ENCODE measurements around the gene SHISAL1. TPM values are rescaled to one million over a fixed set of nuclear protein-coding genes. Genes with fewer than 3 reads are reported as not detected.

The SHISAL1 gene
- total RNA-seq, 1 experiment from 2014 or later: not detected

- no peak for DNase-seq
- H3K27me3 ChIP-seq (replicated peaks; ENCODE audit: control insufficient read depth, insufficient read depth, low read length): no peaks in the 10 kb centered on the region
- H3K4me1 ChIP-seq: no peaks in the 10 kb centered on the region
- no peak for TF ChIP-seq CTCF (IDR thresholded peaks at IDR 0.05; ENCODE audit: insufficient read depth in 1 of 2, low read depth in 1 of 2, low read length in 1 of 2, severe bottlenecking in 1 of 2, unreplicated experiment in 1 of 2)
- Mint-ChIP-seq H3K4me1 (ENCODE audit: low read depth, unreplicated experiment) (no peaks in the 10 kb centered on the region), H3K27ac (ENCODE audit: unreplicated experiment) (no peak overlapping the region), H3K27me3 (ENCODE audit: insufficient read depth, unreplicated experiment) (peaks cover 20% of the 10 kb centered on the region), H3K36me3 (ENCODE audit: insufficient read depth, unreplicated experiment) (no peaks in the 10 kb centered on the region), H3K4me3 (ENCODE audit: unreplicated experiment) (no peak overlapping the region), H3K9me3 (ENCODE audit: unreplicated experiment) (peaks cover 14% of the 10 kb centered on the region)
- H3K9me3 ChIP-seq: no peaks in the 10 kb centered on the region
- BruUV-seq (replicated peaks): no TSS peak
- no peak overlapping the region for H3K4me3 ChIP-seq (ENCODE audit: low read depth, low read length)
- H3K36me3 ChIP-seq (ENCODE audit: control insufficient read depth, insufficient read depth, low read length): no peaks in the 10 kb centered on the region
- CTCF ChIA-PET: no interaction called here
- POLR2A ChIA-PET: no interaction called here
- intact Hi-C loops (cut with micrococcal nuclease; ENCODE audit: unreplicated experiment): no loop called here
These were observed 99.2 kb downstream of the SHISAL1 start for GRCh38 chr22:44213489-44214043.

- H3K36me3 ChIP-seq (ENCODE audit: control insufficient read depth, insufficient read depth, low read length): no peaks in the 10 kb centered on the region
- POLR2A ChIA-PET: no interaction called here
- no peak overlapping the region for H3K4me3 ChIP-seq (ENCODE audit: low read depth, low read length)
- no peaks in the 10 kb centered on the region for H3K4me1 ChIP-seq
- Mint-ChIP-seq H3K27me3 (ENCODE audit: insufficient read depth, unreplicated experiment) (peaks cover 20% of the 10 kb centered on the region), H3K27ac (ENCODE audit: unreplicated experiment) (no peak overlapping the region), H3K9me3 (ENCODE audit: unreplicated experiment) (peaks cover 14% of the 10 kb centered on the region), H3K36me3 (ENCODE audit: insufficient read depth, unreplicated experiment) (no peaks in the 10 kb centered on the region), H3K4me3 (ENCODE audit: unreplicated experiment) (no peak overlapping the region), H3K4me1 (ENCODE audit: low read depth, unreplicated experiment) (no peaks in the 10 kb centered on the region)
- BruUV-seq (replicated peaks): no TSS peak
- CTCF ChIA-PET: no interaction called here
- TF ChIP-seq CTCF (IDR thresholded peaks at IDR 0.05; ENCODE audit: insufficient read depth in 1 of 2, low read depth in 1 of 2, low read length in 1 of 2, severe bottlenecking in 1 of 2, unreplicated experiment in 1 of 2): no peak
- DNase-seq: no peak
- no peaks in the 10 kb centered on the region for H3K9me3 ChIP-seq
- intact Hi-C loops (cut with micrococcal nuclease; ENCODE audit: unreplicated experiment): no loop called here
- no peaks in the 10 kb centered on the region for H3K27me3 ChIP-seq (replicated peaks; ENCODE audit: control insufficient read depth, insufficient read depth, low read length)
These were observed 99.8 kb downstream of the SHISAL1 start for GRCh38 chr22:44212936-44213335.

- no peak overlapping the region for H3K4me3 Mint-ChIP-seq (ENCODE audit: unreplicated experiment)
- no peaks in the 10 kb centered on the region for H3K9me3 ChIP-seq
- no peak for TF ChIP-seq CTCF (IDR thresholded peaks at IDR 0.05; ENCODE audit: insufficient read depth in 1 of 2, low read depth in 1 of 2, low read length in 1 of 2, severe bottlenecking in 1 of 2, unreplicated experiment in 1 of 2)
- H3K36me3 ChIP-seq (ENCODE audit: control insufficient read depth, insufficient read depth, low read length): no peaks in the 10 kb centered on the region
- intact Hi-C loops (cut with micrococcal nuclease; ENCODE audit: unreplicated experiment): no loop called here
- no peak for DNase-seq
- no peak overlapping the region for H3K27ac Mint-ChIP-seq (ENCODE audit: unreplicated experiment)
- H3K4me1 Mint-ChIP-seq (ENCODE audit: low read depth, unreplicated experiment): no peaks in the 10 kb centered on the region
- no peak overlapping the region for H3K4me3 ChIP-seq (ENCODE audit: low read depth, low read length)
- no peaks in the 10 kb centered on the region for H3K36me3 Mint-ChIP-seq (ENCODE audit: insufficient read depth, unreplicated experiment)
- H3K27me3 Mint-ChIP-seq (ENCODE audit: insufficient read depth, unreplicated experiment): peaks cover 20% of the 10 kb centered on the region
- ChIA-PET CTCF (no interaction called here), POLR2A (no interaction called here)
- no peaks in the 10 kb centered on the region for H3K4me1 ChIP-seq
- no TSS peak for BruUV-seq (replicated peaks)
- peaks cover 14% of the 10 kb centered on the region for H3K9me3 Mint-ChIP-seq (ENCODE audit: unreplicated experiment)
- H3K27me3 ChIP-seq (replicated peaks; ENCODE audit: control insufficient read depth, insufficient read depth, low read length): no peaks in the 10 kb centered on the region
These were observed 100.5 kb downstream of the SHISAL1 start for GRCh38 chr22:44211946-44212930.

Data from Caco-2 (cell line).